ENCODE data around the gene NWD2. TPM values are rescaled to one million over a fixed set of nuclear protein-coding genes. Genes with fewer than 3 reads are reported as not detected.

The NWD2 gene
- polyA plus RNA-seq, 2 of the 4 experiments (the other 2 are of a cell fraction): not detected

- H3K9me3 ChIP-seq: no peaks in the 10 kb centered on the region
- DNase-seq (ENCODE audit: low read depth in 1 of 2, low spot score in 1 of 2) (no peak), FAIRE-seq (no peak), ATAC-seq (no peak)
- 5% methylated on average over 4 of the region's 4 CpGs for WGBS (ENCODE audit: missing lambda C conversion rate)
- ChIA-PET CTCF (interaction anchor here (0.6 to 1.1 kb wide), 10 partner anchors 8 to 1981 kb away, joined by 3 to 4 read pairs (median 3); no protein-coding TSS in a partner anchor), POLR2A (no interaction called here)
- H3K4me2 ChIP-seq: no peak overlapping the region
- no peak overlapping the region for H3K4me3 ChIP-seq
- no peak overlapping the region for H3K27ac ChIP-seq
- no peak for TF ChIP-seq CEBPB (IDR thresholded peaks at IDR 0.05)
- no peak for TF ChIP-seq FOSB (CRISPR knock-in tag; IDR thresholded peaks at IDR 0.05)
- TF ChIP-seq CHD4 (IDR thresholded peaks at IDR 0.05; ENCODE audit: borderline replicate concordance): no peak
- TF ChIP-seq ZC3H11A (IDR thresholded peaks at IDR 0.05): no peak
- TF ChIP-seq, protein P1, sequence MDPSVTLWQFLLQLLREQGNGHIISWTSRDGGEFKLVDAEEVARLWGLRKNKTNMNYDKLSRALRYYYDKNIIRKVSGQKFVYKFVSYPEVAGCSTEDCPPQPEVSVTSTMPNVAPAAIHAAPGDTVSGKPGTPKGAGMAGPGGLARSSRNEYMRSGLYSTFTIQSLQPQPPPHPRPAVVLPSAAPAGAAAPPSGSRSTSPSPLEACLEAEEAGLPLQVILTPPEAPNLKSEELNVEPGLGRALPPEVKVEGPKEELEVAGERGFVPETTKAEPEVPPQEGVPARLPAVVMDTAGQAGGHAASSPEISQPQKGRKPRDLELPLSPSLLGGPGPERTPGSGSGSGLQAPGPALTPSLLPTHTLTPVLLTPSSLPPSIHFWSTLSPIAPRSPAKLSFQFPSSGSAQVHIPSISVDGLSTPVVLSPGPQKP (IDR thresholded peaks at IDR 0.05; ENCODE audit: low read depth, low read length): no peak
- TF ChIP-seq E2F6 (IDR thresholded peaks at IDR 0.05; ENCODE audit: borderline replicate concordance, low read depth): no peak
- TF ChIP-seq MYC (IDR thresholded peaks at IDR 0.05; ENCODE audit: borderline replicate concordance, low read length): no peak
- no peak for TF ChIP-seq RCOR1 (IDR thresholded peaks at IDR 0.05; ENCODE audit: low read depth, low read length)
- no peak for TF ChIP-seq JUN (IDR thresholded peaks at IDR 0.05)
- TF ChIP-seq, protein P2, sequence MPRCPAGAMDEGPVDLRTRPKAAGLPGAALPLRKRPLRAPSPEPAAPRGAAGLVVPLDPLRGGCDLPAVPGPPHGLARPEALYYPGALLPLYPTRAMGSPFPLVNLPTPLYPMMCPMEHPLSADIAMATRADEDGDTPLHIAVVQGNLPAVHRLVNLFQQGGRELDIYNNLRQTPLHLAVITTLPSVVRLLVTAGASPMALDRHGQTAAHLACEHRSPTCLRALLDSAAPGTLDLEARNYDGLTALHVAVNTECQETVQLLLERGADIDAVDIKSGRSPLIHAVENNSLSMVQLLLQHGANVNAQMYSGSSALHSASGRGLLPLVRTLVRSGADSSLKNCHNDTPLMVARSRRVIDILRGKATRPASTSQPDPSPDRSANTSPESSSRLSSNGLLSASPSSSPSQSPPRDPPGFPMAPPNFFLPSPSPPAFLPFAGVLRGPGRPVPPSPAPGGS (IDR thresholded peaks at IDR 0.05): no peak
- no peaks in the 10 kb centered on the region for H3K4me1 ChIP-seq
Observed at GRCh38 chr4:37388681-37389365, 144.3 kb downstream of the NWD2 start.

GRCh38 chr4:37389366-37389765 is 144.8 kb downstream of the NWD2 start:
- ATAC-seq (no peak), FAIRE-seq (no peak), DNase-seq (ENCODE audit: low read depth in 1 of 2, low spot score in 1 of 2) (no peak)
- no peak overlapping the region for H3K27ac ChIP-seq
- no peak for TF ChIP-seq ZNF302 (CRISPR knock-in tag; IDR thresholded peaks at IDR 0.05)
- no peak for TF ChIP-seq ESRRA (IDR thresholded peaks at IDR 0.05; ENCODE audit: borderline replicate concordance, low read length)
- TF ChIP-seq ATOH8 (CRISPR knock-in tag; IDR thresholded peaks at IDR 0.05; ENCODE audit: low read depth): no peak
- TF ChIP-seq FOSB (CRISPR knock-in tag; IDR thresholded peaks at IDR 0.05): no peak
- TF ChIP-seq POLR2A (IDR thresholded peaks at IDR 0.05; ENCODE audit: low read length): no peak
- TF ChIP-seq ZSCAN20 (CRISPR knock-in tag; IDR thresholded peaks at IDR 0.05): no peak
- POLR2A ChIA-PET: no interaction called here
- peak overlapping the region; percentile 63 for H3K4me2 ChIP-seq
- no peak overlapping the region for H3K4me3 ChIP-seq
- no peaks in the 10 kb centered on the region for H3K9me3 ChIP-seq
- WGBS (ENCODE audit: missing lambda C conversion rate): 42% methylated on average over 7 of the region's 7 CpGs
- CTCF ChIA-PET: interaction anchor here (0.6 to 1.4 kb wide), 11 partner anchors 9 to 1982 kb away, joined by 3 to 4 read pairs (median 3); no protein-coding TSS in a partner anchor
- H3K4me1 ChIP-seq: no peaks in the 10 kb centered on the region

DNA sequence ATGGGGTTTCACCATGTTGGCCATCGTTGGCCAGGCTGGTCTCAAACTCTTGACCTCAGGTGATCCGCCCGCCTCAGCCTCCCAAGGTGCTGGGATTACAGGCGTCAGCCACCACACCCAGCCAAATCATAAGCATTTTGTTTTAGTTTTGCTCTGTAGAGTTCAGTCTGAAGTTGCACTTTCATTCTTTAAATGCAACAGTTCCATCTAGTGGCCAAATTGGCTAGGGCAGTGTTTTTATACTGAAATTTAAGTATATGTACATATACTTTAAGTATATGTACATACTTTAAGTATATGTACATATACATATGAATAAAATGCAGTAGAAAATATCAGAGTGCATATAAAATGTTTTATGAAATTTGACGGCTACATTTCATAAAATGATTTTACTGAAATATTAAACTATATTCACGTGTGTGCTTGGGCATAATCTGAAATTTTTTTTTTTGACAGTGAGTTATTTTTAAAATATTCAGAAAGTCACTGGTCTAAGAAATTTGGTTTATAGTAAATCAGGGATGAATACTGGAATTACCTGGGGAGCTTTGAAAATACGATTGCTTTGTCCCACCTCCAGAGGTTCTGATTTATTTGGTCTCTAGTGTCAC is 145.5 kb downstream of the NWD2 start:
- Histone ChIP-seq H3K27ac (no peak overlapping the region), H3K4me1 (no peaks in the 10 kb centered on the region), H3K9me3 (no peaks in the 10 kb centered on the region), H3K4me3 (no peak overlapping the region), H3K4me2 (peak overlapping the region; percentile 63)
- ATAC-seq (peak; percentile 62 to 77; a peak in 4 of 6 replicates), FAIRE-seq (no peak), DNase-seq (ENCODE audit: low read depth in 1 of 2, low spot score in 1 of 2) (peak; percentile 2 to 46)
- ChIA-PET CTCF (interaction anchor here (0.6 to 1.8 kb wide), 7 partner anchors 9 to 988 kb away, joined by 3 to 5 read pairs (median 3); no protein-coding TSS in a partner anchor), POLR2A (no interaction called here)
- WGBS (ENCODE audit: missing lambda C conversion rate): under 1% methylated on average over 7 of the region's 7 CpGs
- TF ChIP-seq POLR2AphosphoS2 (conservative IDR thresholded peaks at IDR 0.05; ENCODE audit: low read length) (no peak), RNF2 (IDR thresholded peaks at IDR 0.05; ENCODE audit: borderline replicate concordance, low read depth) (no peak), HOXB5 (CRISPR knock-in tag; IDR thresholded peaks at IDR 0.05) (no peak), RAD21 (conservative IDR thresholded peaks at IDR 0.05 in 1 of 2, IDR thresholded peaks at IDR 0.05 in 1 of 2) (peak; percentile 71), ESRRA (IDR thresholded peaks at IDR 0.05; ENCODE audit: borderline replicate concordance, low read length) (no peak), CBX8 (IDR thresholded peaks at IDR 0.05) (no peak), CEBPB (IDR thresholded peaks at IDR 0.05) (no peak), SMC3 (IDR thresholded peaks at IDR 0.05) (peak; percentile 41; the same call in 2 of the 3 replicates), CTCF (IDR thresholded peaks at IDR 0.05) (peak; percentile 63)

Data from A549 (cell line).